ENCODE measurements around the gene AMOT.

Gene AMOT

GRCh38 chrX:112800971-112801775 lies 39.5 kb downstream of the AMOT start:
- in situ Hi-C loops (cut with MboI; ENCODE audit: low sequenced_read_pairs) = no loop called here

- in situ Hi-C loops (cut with MboI; ENCODE audit: low sequenced_read_pairs) = no loop called here
These were observed 41.2 kb downstream of the AMOT start for GRCh38 chrX:112799425-112799824.

DNA sequence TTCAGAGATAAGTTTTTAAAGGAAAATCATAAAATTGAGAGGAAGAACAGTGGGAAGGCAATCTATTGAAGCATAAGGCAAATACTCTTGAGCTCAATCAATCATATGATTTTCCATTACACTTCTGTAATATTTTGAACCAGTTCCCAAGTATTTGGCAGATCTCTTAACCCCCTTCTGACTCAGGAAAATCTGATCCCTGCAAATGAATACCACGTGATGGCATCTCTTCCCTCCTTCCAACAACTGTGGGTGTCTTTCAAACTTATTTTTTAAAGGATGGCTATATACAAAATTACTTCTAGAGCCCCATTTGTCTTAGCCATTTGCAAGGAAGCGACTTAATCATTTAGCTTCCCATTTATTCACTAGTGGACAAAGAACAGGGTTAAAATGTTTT lies 41.9 kb downstream of the AMOT start:
- in situ Hi-C loops (cut with MboI; ENCODE audit: low sequenced_read_pairs) = no loop called here

DNA sequence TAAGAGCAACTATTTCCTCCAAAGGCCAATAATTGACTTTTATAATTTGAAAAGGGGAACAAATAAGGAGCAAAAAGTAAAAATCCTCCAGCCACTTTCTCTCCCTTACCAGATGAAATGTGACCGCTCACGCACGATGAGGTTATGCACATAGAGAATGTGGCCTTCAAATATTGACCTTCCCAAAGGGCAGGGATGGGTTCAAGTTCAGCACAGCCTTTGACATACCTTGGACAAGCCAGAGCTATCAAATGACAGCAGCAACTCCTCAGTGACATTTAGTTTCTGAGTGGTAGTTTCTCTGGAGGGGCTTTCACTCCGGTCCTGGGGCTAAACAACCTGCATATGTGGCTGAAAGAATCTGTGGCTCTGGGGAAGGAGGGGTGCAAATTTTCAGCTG lies 50.7 kb downstream of the AMOT start:
- in situ Hi-C loops (cut with MboI; ENCODE audit: low sequenced_read_pairs) = no loop called here

DNA sequence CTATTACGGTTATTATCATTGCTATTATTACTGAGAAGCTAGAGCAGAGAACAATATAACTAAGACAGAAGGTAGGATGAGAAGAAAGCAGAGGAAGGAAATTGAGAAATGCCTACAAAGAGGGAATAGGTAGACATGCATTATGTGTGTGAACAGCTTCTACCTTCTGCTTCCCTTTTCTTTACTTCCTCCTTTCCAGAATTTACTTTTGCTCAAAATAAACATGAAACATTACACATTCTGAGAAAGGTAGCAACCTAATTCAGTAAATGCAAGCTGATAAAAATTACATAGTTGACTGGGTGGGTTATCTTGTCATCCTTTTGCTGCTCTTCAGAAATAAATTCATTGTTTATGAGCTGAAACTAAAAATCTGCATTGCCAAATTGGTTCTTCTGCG lies 54.6 kb downstream of the AMOT start:
- in situ Hi-C loops (cut with MboI; ENCODE audit: low sequenced_read_pairs) = no loop called here

DNA sequence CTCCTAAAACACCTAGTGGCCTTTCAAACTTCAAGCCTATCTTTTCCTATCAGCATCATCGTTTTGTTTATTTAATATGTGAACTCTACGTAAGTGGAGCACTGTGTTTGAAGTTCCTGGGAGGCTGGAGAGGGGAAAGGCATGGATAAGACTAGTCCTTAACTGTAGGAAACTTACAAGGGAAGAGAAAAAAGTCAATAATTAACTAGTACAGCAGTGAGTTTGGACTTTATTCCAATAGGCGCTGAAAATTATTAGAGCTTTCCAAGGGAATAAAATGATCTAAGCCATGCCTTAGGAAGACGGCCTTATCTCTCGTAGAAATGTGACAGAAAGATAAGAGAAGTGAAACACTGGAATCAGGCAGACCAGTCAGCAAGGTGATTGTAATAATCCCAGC lies 55.3 kb downstream of the AMOT start:
- in situ Hi-C loops (cut with MboI; ENCODE audit: low sequenced_read_pairs) = no loop called here

GRCh38 chrX:112784692-112785091 lies 55.9 kb downstream of the AMOT start:
- in situ Hi-C loops (cut with MboI; ENCODE audit: low sequenced_read_pairs) = no loop called here

DNA sequence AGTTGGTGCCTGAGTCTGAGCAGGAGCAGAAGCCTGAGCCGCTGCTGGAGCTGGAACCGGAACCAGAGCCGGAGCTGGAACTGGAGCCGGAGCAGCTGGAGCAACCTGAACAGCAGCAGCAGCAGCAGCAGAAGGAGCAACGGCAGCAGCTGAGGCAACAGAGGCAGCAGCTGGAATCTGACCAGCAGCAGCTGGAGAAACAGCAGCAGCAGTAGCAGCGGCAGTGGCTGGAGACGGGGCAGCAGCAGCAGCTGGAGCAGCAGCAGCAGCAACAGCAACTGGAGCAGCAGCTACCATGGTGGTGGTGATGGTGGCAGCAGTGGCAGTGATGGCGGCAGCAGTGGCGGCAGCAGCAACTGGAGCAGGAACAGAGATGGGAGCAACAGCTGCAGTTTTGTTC lies 61.5 kb downstream of the AMOT start:
- in situ Hi-C loops (cut with MboI; ENCODE audit: low sequenced_read_pairs) = no loop called here

DNA sequence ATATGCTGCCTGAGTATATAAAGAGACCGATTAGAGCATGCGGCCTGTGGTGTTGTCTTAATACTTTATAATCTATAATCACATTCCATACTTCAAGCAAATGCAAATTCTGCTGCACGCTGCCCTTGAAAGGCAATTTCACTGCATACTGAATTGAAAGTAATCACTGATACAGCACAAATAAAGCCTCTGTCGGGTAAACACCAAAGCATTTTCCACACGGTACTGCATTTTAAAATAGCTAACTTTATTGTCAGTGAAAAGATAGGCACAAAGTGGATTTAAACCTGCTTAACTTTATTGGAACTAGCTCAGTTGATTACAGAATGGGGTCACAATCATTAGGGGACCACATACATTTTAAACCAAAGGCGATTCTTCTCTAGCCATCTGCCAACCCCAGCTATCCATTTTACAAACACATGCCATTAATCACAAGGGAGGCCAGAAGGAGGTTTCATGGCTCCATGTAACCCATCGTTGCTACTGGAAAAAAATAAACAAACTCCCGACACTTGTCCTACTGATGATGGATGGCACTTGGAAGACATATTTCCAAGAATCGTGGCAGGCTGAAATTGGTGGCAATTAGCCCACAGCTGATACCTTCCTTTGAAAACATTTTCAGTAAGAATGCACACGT lies 65.9 kb downstream of the AMOT start:
- in situ Hi-C loops (cut with MboI; ENCODE audit: low sequenced_read_pairs) = no loop called here

- in situ Hi-C loops (cut with MboI; ENCODE audit: low sequenced_read_pairs) = no loop called here
These were observed 66.5 kb downstream of the AMOT start for GRCh38 chrX:112774142-112774541.

GRCh38 chrX:112769034-112769433 lies 71.6 kb downstream of the AMOT start:
- in situ Hi-C loops (cut with MboI; ENCODE audit: low sequenced_read_pairs) = no loop called here

DNA sequence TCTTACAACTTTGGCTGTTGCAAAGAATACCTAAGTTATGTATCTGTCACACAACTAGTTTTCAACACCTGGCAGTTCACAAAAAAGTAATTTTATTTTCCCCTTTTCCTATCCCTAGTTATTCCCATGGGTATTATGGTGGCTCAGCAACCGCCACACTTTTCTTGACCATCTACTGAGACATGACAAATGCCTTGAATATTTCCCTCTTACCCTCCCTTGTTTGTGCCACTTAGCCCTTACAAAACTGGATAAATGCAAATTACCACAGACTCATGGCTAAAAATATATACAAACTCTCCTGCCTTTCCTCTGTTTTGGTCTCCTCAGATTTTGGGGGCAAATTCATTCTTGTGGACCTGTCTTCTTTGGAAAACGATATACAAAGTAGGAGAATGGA lies 72.1 kb downstream of the AMOT start:
- in situ Hi-C loops (cut with MboI; ENCODE audit: low sequenced_read_pairs) = no loop called here

DNA sequence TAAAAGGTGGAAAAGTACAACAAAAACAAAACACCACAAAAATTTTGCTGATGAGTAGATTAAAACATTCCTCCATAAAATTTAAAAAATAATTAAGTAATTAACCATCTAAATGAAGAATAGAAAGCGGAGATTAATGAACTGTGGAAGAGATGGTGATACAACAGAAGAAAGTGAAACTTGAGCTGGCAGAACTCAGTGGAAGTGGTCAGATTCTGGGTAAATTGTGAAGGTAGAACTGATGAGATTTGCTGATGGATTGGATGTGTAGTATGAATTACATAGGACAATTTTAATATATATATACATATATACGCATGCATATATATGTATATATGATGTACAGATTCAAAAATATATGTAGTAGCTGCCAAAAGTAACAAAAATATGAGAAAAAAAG lies 73.9 kb downstream of the AMOT start:
- in situ Hi-C loops (cut with MboI; ENCODE audit: low sequenced_read_pairs) = no loop called here

- in situ Hi-C loops (cut with MboI; ENCODE audit: low sequenced_read_pairs) = no loop called here
These were observed 79.1 kb downstream of the AMOT start for GRCh38 chrX:112761242-112762207.

DNA sequence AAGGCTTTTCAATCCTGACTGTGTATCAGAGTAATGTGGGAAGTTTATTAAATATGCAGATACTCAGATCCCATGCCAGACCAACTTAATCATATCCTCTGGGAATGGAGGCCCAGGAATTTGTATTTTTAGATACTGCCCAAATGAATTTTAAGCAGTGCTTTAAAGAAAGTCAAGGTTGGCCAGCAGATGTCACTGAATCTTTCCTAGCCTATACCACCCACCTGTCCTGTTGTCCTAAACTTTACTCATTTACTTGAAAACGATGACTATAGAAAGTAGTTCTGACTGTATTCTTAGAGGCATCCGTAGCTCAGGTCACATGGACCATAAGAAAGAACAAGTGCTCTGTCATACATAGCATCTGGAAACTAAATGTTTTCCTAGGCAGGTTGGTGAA lies 79.9 kb downstream of the AMOT start:
- in situ Hi-C loops (cut with MboI; ENCODE audit: low sequenced_read_pairs) = no loop called here

- in situ Hi-C loops (cut with MboI; ENCODE audit: low sequenced_read_pairs) = no loop called here
These were observed 80.7 kb downstream of the AMOT start for GRCh38 chrX:112759966-112760365.

GRCh38 chrX:112759512-112759911 lies 81.1 kb downstream of the AMOT start:
- in situ Hi-C loops (cut with MboI; ENCODE audit: low sequenced_read_pairs) = no loop called here

DNA sequence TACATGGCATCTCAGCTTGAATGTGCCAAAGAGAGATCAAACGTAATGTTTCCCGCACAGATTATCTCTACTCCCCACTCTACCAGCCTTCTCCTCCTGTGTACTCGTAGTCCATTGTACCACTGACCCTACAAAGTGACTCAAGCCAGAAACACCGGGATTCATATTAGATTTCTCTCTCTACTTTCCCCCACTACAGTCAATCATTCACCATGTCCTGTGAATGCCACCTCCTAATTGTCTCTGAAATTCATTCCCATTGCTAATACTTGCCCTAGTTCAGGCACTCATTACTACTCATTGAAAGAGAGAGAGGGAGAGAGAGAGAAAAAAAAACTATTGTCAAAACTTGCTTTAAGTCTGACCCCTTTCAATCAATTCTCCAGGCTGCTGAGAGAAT lies 82.7 kb downstream of the AMOT start:
- in situ Hi-C loops (cut with MboI; ENCODE audit: low sequenced_read_pairs) = no loop called here

DNA sequence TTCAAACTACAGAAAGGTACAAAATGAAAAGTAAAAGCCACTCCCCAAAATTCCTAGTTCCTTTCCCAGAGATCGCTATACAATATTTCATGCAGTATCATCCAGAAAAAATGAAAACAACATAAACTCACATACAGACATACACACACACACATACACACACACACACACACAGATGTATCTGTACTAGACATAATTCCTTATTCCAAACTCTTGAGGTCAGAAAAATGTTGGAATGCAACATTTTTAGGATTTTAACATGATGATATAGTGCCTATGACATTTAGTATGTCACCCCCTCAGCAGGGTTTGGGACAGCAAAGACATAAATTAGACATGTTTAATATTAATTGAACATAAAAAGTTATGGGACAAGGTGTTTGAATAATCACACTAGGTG lies 87.5 kb downstream of the AMOT start:
- in situ Hi-C loops (cut with MboI; ENCODE audit: low sequenced_read_pairs) = no loop called here

DNA sequence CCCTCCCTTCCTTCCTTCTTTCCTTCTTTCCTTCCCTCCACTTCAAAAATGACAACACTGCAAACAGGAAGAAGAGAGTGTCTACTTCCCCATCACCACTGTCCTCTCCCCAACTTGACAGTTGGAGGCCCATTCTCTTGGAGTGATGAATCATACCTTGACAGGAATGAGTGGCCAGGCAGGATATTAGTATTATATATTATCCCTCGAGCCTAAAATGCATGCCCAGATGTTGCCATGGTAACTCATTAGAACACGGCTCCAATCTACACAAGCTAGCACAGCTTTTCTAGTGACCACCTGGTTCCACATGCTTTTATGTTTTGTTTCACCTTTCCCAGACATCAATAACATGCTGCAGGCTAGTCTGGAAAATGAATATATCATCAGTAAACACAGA lies 89.6 kb downstream of the AMOT start:
- in situ Hi-C loops (cut with MboI; ENCODE audit: low sequenced_read_pairs) = no loop called here

- in situ Hi-C loops (cut with MboI; ENCODE audit: low sequenced_read_pairs) = no loop called here
These were observed 93.6 kb downstream of the AMOT start for GRCh38 chrX:112746812-112747595.
